NK-92 treated with Interleukin-12 subunit alpha and Interleukin-12 subunit beta, amount 100 ng/mL, for 24 hours (cell line): ENCODE measurements around the gene EAPP.
"Not testable (repeated sequence)": the region's sequence is repeated elsewhere in the genome, so short reads cannot be mapped to it uniquely, and the experiment has no call there.

Source experiments
- DNase-seq: peaks from one replicate; lab custom pipeline; 2025; lab: John Stamatoyannopoulos, UW

EAPP gene

DNA sequence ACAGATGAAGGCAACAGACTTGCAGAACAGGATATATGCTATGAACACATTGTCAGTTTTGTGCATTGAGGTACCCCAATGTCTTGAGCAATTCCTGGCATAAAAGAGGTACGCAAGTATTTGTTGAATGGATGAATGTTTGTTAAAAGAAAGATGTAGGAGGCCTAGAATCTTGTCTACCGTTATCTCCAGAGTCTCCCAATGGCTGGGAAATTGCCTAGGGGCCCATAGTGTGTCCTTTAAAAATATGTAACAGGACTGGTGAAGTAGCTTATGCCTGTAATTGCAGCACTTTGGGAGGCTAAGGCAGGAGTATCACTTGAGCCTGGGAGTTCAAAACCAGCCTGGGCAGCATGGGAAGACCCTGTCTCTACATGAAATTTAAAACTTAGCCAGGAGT is 57.0 kb downstream of the EAPP start:
- DNase-seq = no peak

DNA sequence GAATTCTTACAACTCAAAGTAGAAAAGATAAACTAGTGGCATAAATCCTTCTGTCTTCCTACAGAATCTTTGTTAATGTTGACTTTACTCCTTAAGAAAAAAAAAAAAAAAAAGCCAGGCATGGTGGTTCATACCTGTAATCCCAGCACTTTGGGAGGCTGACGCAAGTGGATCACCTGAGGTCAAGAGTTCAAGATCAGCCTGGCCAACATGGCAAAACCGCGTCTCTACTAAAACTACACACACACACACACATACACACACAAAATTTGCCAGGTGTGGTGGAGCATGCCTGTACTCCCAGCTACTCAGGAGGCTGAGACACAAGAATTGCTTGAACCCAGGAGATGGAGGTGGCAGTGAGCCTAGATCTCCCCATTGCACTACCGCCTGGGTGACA is 59.8 kb downstream of the EAPP start:
- DNase-seq = no peak

DNA sequence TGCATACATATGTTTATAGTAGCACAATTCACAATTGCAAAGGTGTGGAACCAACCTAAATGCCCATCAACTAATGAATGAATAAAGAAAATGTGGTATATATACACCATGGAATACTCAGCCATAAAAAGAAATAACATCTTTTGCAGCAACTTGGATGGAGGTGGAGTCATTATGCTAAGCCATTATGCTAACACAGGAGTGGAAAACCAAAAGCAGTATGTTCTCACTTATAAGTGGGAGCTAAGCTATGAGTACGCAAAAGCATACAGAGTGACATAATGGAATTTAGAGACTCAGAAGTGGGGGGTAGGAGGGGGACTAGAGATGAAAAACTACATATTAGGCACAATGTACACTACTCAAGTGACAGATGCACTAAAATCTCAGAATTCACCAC is 61.2 kb downstream of the EAPP start:
- no peak for DNase-seq

DNA sequence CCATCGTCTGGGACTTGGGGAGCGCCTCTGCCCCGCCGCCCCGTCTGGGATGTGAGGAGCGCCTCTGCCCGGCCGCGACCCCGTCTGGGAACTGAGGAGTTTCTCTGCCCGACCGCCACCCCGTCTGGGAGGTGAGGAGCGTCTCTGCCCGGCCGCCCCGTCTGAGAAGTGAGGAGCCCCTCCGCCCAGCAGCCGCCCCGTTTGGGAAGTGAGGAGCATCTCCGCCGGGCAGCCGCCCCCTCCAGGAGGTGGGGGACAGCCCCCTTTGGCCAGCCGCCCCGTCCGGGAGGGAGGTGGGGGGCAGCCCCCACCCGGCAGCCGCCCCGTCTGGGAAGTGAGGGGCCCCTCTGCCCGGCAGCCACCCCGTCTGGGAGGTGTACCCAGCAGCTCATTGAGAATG is 63.5 kb downstream of the EAPP start:
- not testable (repeated sequence) for DNase-seq

DNA sequence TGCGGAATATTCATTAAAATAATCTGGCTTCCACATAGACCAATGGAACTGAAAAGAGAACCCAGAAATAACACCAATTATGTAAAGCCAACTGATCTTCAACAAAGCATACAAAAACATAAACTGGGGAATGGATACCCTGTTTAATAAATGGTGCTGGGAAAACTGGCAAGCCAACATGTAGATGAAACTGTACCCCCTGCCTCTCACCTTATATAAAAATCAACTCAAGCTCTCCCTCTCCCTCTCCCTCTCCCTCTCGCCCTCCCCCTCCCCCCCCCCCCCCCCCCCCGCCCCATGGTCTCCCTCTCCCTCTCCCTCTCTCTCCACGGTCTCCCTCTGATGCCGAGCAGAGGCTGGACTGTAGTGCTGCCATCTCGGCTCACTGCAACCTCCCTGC is 64.3 kb downstream of the EAPP start:
- no peak for DNase-seq

DNA sequence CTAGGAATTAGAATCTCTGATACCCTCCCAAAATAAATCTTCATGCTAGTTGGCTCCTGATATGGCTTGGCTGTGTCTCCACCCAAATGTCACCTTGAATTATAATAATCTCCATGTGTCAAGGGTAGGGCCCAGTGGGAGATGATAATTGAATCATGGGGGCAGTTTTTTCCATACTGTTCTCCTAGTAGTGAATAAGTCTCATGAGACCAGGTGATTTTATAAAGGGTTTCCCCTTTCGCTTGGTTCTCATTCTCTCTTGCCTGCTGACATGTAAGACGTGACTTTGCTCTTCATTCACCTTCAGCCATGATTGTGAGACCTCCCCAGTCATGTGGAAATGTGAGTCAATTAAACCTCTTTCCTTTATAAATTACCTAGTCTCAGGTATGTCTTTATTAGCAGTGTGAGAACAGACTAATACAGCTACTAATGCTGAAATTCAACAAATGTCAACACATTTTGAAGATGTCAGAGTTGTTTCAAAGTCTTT is 65.3 kb downstream of the EAPP start:
- DNase-seq = no peak

DNA sequence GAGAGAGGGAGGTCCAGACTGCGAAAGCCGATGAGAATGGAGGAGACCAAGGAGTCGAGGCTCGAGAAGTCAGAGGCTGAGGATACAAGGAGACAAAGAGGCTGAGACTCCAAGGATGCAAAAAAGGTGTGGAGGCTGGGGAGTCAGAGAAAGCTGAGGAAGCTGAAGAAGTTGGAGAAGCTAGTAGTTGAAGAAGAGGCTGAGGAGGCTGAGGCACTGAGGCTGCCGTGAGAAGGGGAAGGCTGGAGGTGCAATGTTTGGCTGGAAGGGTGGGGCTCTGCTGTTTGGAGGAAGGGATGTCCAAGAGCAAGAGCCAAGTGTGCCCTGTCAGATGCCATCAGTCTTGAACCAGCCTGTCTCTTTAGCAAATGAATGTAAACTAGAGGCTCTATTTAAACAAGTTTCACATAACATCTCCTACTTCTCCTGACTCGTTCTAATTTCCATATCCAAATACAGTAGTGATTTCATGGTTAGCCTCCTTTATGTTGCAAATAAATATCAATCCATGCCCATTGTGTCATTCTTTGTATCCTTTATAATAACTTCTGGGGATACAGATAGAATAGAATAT is 66.7 kb downstream of the EAPP start:
- no peak for DNase-seq

DNA sequence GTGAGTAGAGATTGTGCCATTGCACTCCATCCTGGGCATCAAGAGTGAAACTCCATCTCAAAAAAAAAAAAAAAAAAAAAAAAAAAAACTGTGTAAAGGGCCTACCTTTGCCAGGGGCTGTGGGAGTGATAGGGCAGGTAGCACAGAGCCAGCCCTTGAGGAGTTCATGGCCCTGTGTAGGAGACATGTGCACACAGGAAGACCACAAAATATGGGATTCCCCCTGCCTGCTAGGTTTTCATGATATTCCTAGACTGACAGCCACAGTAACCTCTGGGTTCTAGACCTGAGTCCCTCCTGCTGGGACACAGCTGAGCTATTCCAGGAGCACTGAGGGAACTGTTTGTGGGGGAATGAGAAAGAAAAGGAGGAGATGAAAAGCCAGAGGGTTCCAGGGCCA is 69.2 kb downstream of the EAPP start:
- DNase-seq = no peak

DNA sequence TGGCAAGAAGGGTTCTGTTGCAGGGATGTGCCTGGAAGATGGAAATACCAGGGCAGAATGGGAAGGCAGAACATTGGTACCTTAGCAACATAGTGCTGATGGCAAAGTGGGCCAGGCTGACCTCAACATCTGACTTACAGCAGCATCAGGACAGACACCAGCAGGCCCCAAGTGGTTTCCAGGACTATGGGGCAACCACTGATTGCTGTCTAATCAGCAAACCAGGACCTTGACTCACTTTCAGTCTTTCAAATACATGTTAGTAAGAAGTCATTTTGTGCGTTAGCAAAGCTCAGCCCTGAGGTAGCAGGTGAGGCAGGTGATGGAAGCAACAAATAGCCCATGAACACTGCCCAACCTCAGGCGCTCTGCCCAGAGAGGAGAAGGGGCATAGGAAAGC is 72.8 kb downstream of the EAPP start:
- no peak for DNase-seq
